GM18498 (cell line): Measurements from ENCODE around the gene HLA-DRB1.
"Not testable (repeated sequence)": the region's sequence is repeated elsewhere in the genome, so short reads cannot be mapped to it uniquely, and the experiment has no call there.

ENCODE experiments used
- ATAC-seq: cut with Tn5 transposase; IDR thresholded peaks from one replicate; pipeline ENCODE4 v1.9.1; 2021; ENCODE audit warnings: mild to moderate bottlenecking, moderate library complexity; ENCODE audit not compliant: unreplicated experiment

The HLA-DRB1 gene

DNA sequence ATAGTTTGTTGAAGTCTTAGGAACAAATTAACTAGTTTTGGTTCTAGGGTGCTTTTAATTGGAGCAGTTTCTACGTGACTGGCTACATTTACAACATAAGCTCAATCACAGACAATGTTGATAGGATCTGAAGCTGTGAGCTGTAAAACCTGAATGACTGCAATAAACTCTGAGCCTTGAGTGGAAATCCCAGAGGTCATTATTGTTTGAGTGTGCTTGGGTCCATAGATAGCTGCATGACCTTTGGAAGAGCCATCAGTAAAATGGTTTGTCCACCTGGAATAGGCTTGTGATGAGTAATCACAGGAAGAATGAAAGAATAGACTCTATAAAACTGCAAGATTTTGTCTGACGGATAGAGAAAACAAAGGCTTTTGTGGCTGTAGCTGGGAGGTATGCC, 26.7 kb downstream of the HLA-DRB1 start:
- ATAC-seq, result no peak

DNA sequence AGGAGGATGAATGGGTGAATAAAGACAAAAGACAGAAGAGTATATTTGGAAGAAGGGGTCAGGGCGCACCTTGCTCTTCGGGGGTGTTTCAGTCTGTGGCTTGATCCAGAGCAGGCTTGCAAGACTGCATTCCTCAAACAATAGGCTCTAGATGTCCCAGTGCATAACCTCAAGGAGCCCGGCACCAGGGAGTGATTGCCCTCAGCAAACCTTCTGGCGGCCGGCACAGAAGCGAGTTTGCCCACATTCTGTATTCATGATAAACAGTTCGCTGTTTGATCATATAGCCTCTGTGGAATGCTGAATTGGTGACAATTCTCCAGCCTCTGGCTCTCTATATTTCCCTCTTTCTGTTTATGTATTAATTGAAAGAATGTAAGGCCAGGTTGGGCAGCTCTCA, 29.9 kb downstream of the HLA-DRB1 start:
- no peak for ATAC-seq

DNA sequence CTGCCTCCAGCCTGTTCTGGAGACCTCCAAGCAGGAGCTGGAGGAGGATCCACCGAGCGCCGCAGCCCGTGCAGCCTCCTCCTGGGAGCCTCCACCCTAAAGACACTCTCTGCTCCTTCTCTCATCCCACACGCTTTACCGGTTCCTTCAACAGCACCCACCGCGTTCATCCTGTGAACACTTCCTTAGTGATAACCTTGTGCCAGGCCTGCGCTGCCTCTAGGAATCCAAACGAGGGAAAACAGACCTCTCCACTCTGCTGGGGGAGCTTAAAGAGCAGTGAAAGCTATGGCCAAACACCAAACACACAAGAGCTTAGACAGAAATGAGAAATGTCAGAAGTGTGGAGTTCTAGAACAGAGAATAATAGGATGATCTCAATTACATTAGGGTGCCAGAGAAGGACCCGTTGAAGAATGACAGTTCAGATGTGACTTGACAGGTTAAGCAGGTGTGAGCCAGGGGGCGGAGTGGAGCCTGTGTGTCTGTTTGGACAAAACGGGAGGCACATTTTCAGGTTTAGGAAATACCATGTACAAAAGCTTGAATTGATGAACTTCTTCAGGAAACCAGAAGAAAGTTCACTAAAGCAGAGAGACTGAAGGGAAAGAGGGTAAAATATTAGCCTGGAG, 31.1 kb downstream of the HLA-DRB1 start:
- ATAC-seq, result no peak

DNA sequence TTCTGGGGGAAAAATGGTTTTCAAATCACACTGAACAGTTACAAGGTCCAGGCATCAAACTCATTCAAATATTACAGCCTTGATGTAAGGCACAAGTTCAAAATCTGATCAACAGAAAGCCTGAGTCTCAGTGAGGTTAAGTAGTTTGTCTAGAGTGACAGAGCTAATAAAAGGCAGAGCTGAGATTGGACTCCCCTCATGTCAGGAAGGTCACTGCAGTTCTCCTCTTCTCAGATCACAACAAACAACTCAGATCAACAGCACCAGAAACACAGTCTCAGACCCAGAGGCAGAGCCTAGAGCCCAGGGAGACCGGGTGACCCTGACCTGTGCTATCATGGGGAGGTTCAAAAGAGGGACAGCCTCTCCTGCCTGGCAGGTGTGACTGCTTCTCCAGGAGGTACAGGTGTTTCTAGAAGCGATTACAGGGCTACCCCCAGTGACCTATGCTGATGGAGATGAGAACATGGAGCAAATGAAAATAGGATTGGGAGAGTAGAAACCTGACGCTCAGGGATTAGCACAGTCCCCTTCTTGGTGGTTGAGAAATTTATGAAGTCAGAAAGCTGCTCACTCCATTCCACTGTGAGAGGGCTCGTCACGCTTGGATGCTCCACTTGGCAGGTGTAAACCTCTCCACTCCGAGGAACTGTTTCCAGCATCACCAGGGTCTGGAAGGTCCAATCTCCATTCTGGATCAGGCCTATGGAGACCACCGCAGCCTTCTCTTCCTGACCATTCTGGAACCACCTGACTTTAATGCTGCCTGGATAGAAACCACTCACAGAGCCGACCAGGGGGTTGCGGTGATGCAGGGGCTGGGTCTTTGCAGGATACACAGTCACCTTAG, 35.3 kb downstream of the HLA-DRB1 start:
- no peak for ATAC-seq

DNA sequence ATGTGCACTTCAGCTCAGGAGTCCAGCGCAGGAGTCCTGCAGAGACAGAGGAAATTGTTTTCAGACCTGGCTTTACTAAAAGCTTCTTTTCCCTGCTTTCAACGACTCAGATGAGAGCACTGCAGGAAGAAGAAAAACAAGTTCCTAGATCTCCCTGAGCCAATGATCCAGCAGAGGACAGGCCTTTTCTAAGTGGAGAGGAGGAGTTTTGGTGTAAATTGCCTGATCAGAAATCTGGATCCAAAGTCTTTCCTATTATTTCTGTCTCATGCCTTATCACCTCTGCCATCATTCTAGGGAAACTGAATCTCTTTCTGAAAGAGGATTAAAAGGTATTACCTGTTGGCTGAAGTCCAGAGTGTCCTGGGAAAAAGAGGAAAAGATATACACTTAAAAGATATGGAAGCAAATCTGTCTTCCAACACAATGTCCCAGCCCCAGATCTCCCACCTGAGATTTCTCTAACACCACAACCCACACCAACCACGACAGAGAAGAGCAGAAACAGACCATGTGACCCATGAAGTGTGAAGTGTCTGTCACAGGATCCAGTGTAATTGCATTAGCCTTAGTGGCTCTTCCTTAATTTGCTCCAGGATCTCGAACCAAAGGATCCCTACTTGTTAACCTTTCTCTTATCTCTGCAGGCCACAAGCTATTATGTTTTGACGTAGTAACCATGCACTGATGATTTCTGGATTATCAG, 36.5 kb downstream of the HLA-DRB1 start:
- ATAC-seq, result no peak

DNA sequence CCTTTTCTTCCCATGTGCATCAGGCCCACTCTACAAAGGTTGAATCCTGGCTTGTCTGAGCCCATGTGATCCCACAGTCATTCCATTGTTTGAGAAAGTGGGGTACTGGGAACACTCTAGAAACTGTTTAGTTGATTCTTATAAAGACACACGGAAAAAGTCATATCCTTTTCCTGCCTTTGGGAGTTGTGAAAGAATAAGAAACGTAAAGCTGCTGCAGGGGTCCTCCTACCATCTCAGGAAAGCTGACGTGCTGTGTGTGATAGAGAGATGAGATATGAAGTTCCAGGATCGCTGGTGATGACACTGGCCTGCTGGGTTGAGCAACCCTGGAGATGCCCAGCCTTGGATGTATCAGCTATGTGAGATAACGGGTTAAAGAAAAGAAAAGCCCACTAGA, 38.2 kb downstream of the HLA-DRB1 start:
- no peak for ATAC-seq

DNA sequence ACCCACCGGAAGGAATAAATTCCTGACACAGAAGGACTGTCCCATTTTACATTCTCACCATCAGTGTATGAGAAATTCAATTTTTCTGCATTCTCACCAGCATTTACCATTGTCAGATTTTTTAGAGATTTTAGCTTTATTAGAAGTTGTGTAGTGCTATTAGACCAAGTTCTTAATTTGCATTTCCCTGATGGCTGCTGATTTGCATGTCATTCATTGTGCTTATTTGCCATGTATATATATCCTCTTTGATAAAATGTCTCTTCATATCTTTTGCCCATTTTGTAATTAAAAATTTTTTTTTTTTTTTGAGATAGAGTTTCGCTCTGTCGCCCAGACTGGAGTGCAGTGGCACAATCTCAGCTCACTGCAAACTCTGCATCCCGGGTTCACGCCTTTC, 49.8 kb downstream of the HLA-DRB1 start:
- ATAC-seq, result no peak

DNA sequence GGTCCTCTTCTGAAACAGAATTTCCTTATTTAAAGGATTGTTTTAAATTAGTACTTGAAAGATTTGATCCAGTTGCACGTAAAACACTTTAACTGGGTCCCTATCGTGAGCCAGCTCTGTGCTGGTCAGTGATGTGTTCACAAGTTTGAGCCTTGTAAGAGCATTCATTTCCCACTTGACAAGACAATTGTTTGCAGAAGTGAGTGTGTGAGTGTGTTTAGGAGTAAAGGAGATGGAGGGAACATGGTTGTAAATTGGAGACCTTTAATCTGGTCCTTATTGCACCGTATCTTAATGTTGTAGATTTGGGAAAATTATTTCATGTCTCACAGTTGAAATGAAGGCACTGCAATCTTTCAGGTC, 59.2 kb downstream of the HLA-DRB1 start:
- ATAC-seq, result not testable (repeated sequence)

DNA sequence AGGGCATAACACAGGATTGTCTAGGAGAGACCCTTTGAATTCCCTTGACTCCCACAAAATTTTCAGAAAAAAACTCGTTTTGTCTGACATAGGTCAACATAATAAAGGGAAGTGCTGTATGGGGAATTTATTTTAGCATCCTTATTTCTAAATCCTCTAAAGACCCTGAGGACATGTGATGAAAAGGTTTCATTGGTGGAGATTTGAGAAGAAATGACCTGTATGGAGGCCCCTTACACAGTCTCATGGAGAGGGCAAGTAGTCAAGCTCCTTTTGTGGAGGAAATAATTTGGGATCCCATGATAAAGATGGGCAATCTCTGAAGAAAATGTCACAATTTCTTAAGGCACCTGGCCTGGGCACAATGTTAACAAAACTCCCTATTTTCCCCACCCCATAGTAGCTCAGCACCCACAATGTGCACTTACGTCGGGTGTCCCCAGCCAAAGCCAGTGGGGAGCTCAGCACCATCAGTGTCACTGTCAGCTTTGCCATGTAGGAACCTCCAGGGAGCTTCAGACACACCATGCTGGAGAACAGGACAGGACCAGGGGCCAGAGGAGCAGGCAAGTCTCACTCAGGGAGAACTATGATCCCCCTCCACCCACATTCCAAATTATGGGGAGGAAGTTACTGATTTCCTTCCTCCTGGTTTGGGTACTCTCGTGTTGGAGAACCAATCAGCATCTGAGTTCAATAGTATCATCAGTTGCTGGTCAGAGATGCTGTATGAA, 59.8 kb downstream of the HLA-DRB1 start, which contains the start of gene HLA-DRB5:
TSS of gene HLA-DRB5 (minus strand) at position 591 of the 734 bp plus-strand sequence. CDS start at position 528, 63 bp downstream.
- peak; percentile 55 for ATAC-seq
